ENCODE data around the gene MYO7A. TPM values are rescaled to one million over a fixed set of nuclear protein-coding genes. Genes with fewer than 3 reads are reported as not detected.

The MYO7A gene
- total and polyA plus RNA-seq, 2 of the 8 experiments (the other 6 are each of a cell fraction or from before 2014, with no cell fraction given): 1.5 to 1.9 TPM

DNA sequence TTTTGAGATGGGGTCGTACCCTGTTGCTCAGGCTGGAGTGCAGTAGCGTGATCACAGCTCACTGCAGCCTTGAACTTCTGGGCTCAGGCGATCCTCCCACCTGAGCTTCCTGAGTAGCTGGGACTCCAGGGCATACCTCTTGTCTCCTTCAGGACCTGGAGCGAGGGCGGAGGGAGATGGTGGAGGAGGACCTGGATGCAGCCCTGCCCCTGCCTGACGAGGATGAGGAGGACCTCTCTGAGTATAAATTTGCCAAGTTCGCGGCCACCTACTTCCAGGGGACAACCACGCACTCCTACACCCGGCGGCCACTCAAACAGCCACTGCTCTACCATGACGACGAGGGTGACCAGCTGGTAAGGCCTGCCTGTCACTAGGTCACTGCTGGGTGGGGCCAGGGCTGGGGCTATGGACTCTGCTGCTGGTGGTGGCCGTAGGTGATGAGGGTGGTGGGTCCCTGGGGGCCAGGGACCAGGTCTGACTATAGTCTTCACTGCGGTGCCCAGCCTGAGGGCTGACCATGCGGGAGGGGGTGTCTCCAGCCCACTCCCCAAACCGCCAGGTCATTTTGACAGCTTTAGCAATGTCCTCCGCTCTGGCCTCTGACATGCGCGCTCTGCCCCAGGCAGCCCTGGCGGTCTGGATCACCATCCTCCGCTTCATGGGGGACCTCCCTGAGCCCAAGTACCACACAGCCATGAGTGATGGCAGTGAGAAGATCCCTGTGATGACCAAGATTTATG is 53.9 kb downstream of the MYO7A start:
- H2BK20ac ChIP-seq (ENCODE audit: low read length): no peak overlapping the region
- no peak overlapping the region for H4K91ac ChIP-seq (replicated peaks; ENCODE audit: insufficient read length, low read length)
- H3K27me3 ChIP-seq (replicated peaks in 1 of 4; ENCODE audit: control insufficient read depth in 3 of 4, extremely low read depth in 1 of 4, insufficient read depth in 3 of 4, low read length in 3 of 4): no peaks in the 10 kb centered on the region
- no peak overlapping the region for H3K18ac ChIP-seq (ENCODE audit: extremely low read depth, low read length)
- H2AFZ ChIP-seq (ENCODE audit: low read length): no peak overlapping the region
- no peak overlapping the region for H2BK15ac ChIP-seq (ENCODE audit: low read length)
- no peak overlapping the region for H3K14ac ChIP-seq (ENCODE audit: insufficient read length)
- H4K5ac ChIP-seq (ENCODE audit: insufficient read length, low read depth, low read length): no peak overlapping the region
- H3K79me1 ChIP-seq (ENCODE audit: low read depth, low read length): no peaks in the 10 kb centered on the region
- H3K4ac ChIP-seq (replicated peaks; ENCODE audit: insufficient read length, low read depth, low read length): no peak overlapping the region
- no peak overlapping the region for H3K9ac ChIP-seq (replicated peaks in 1 of 4; ENCODE audit: extremely low read depth in 1 of 4, low read depth in 3 of 4, low read length in 3 of 4)
- no peak overlapping the region for H3K23ac ChIP-seq (ENCODE audit: insufficient read length)
- ChIA-PET POLR2A (ENCODE audit: partially characterized antibody) (interaction anchor here (1.2 to 1.9 kb wide), 2 partner anchors 10 to 35 kb away, joined by 3 to 6 read pairs; no protein-coding TSS in a partner anchor), CTCF (ENCODE audit: partially characterized antibody) (interaction anchor here (1.0 to 15.1 kb wide), 7 partner anchors 7 to 91 kb away, joined by 3 to 187 read pairs (median 7); partner anchors contain the start of gene MYO7A)
- DNase-seq (ENCODE audit: low read depth in 1 of 2, low spot score in 2 of 2) (no peak), FAIRE-seq (no peak)
- no peaks in the 10 kb centered on the region for H4K20me1 ChIP-seq (replicated peaks in 1 of 2; ENCODE audit: control insufficient read depth in 1 of 2, insufficient read depth in 2 of 2, low read length in 2 of 2)
- H2BK12ac ChIP-seq (ENCODE audit: low read depth, low read length): no peak overlapping the region
- no peak overlapping the region for H2BK5ac ChIP-seq (ENCODE audit: low read depth, low read length)
- peaks cover 4% of the 10 kb centered on the region; the same call in 1 of the 2 replicates for H3K23me2 ChIP-seq (ENCODE audit: low read depth, low read length)
- no peak overlapping the region for H3K27ac ChIP-seq (ENCODE audit: low read depth, low read length)
- no peaks in the 10 kb centered on the region for H3K79me2 ChIP-seq (ENCODE audit: control insufficient read depth in 1 of 2, insufficient read depth in 2 of 2, low read length in 2 of 2)
- H3K56ac ChIP-seq (replicated peaks; ENCODE audit: insufficient read length, low read depth, low read length): no peak overlapping the region
- no peak overlapping the region for H2BK120ac ChIP-seq (replicated peaks; ENCODE audit: low read depth, low read length)
- WGBS, 2 experiments (ENCODE audit: extremely low coverage in 1 of 2, insufficient coverage in 1 of 2, insufficient read length in 1 of 2, insufficient replicate concordance in 2 of 2, low coverage in 1 of 2, low lambda C conversion rate in 2 of 2, missing lambda C conversion rate in 1 of 2): 96% methylated on average over 21 of the region's 22 CpGs; no CpG with 5 or more reads in 1 of the 2 experiments
- H3K9me3 ChIP-seq (ENCODE audit: insufficient read depth in 2 of 2, low read depth in 1 of 2, low read length in 1 of 2): no peaks in the 10 kb centered on the region
- no peak overlapping the region for H3K4me2 ChIP-seq (ENCODE audit: insufficient read depth in 1 of 2, low read depth in 2 of 2, low read length in 2 of 2)
- H3K4me3 ChIP-seq (ENCODE audit: extremely low read depth in 1 of 4, insufficient read depth in 2 of 4, low read depth in 3 of 4, low read length in 4 of 4): no peak overlapping the region
- no peak overlapping the region for H4K8ac ChIP-seq (ENCODE audit: extremely low read depth, insufficient read depth, low read length)
- H3K4me1 ChIP-seq (replicated peaks in 1 of 4; ENCODE audit: control insufficient read depth in 3 of 4, insufficient read depth in 4 of 4, low read length in 3 of 4): no peaks in the 10 kb centered on the region
- no peaks in the 10 kb centered on the region for H3K36me3 ChIP-seq (ENCODE audit: control insufficient read depth in 2 of 4, insufficient read depth in 4 of 4, low read length in 3 of 4)
- H2AK5ac ChIP-seq (ENCODE audit: low read depth, low read length): no peak overlapping the region
- TF ChIP-seq SIN3A (conservative IDR thresholded peaks at IDR 0.05 in 1 of 2, IDR thresholded peaks at IDR 0.05 in 1 of 2; ENCODE audit: low read depth in 1 of 2, low read length in 2 of 2): no peak
- TF ChIP-seq SIRT6 (IDR thresholded peaks at IDR 0.05; ENCODE audit: low read length): no peak
- no peak for TF ChIP-seq CEBPB (IDR thresholded peaks at IDR 0.05; ENCODE audit: low read depth, low read length)
- TF ChIP-seq CHD1 (IDR thresholded peaks at IDR 0.05; ENCODE audit: low read depth, low read length): no peak
- TF ChIP-seq, protein P1, sequence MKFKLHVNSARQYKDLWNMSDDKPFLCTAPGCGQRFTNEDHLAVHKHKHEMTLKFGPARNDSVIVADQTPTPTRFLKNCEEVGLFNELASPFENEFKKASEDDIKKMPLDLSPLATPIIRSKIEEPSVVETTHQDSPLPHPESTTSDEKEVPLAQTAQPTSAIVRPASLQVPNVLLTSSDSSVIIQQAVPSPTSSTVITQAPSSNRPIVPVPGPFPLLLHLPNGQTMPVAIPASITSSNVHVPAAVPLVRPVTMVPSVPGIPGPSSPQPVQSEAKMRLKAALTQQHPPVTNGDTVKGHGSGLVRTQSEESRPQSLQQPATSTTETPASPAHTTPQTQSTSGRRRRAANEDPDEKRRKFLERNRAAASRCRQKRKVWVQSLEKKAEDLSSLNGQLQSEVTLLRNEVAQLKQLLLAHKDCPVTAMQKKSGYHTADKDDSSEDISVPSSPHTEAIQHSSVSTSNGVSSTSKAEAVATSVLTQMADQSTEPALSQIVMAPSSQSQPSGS (IDR thresholded peaks at IDR 0.05; ENCODE audit: low read length): no peak
